MM.1S (cell line): ENCODE results near the gene TRAPPC6A.

Source experiments
- EZH2 ChIP-seq: fragments of 300-600 bp; sonication (generic); optimal IDR thresholded peaks from 2 replicates; pipeline ENCODE3; 2017; ENCODE audit warnings: low read depth, mild to moderate bottlenecking, antibody characterized with exemption, low read length, mixed read lengths
- TF ChIP-seq, protein P1 (sequence below): fragments of 300-600 bp; sonication (generic); IDR thresholded peaks from 2 replicates; pipeline ENCODE4 v1.5.1; 2016; ENCODE audit warnings: antibody characterized with exemption, low read length, mixed read lengths

DNA sequence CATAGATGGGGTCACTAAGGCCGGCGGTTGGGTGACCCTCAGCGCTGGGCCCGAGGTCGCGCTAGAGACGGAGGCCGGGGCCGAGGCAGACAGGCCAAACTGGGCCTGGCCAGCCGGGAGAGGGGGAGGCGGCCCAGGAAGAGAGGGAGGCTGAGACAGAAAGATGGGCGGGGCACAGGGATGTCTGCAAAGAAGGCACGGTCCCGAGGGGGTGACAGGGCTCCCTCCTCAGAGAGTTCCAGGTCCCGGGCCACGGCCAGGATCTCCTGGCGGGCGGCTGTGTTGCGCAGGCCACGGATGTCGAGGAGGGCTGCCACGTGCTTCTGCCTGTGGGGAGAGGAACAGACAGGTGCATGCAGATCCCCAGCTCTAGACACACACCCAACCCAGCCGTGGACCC lies 35.0 kb upstream of the TRAPPC6A start:
- TF ChIP-seq, protein P1, sequence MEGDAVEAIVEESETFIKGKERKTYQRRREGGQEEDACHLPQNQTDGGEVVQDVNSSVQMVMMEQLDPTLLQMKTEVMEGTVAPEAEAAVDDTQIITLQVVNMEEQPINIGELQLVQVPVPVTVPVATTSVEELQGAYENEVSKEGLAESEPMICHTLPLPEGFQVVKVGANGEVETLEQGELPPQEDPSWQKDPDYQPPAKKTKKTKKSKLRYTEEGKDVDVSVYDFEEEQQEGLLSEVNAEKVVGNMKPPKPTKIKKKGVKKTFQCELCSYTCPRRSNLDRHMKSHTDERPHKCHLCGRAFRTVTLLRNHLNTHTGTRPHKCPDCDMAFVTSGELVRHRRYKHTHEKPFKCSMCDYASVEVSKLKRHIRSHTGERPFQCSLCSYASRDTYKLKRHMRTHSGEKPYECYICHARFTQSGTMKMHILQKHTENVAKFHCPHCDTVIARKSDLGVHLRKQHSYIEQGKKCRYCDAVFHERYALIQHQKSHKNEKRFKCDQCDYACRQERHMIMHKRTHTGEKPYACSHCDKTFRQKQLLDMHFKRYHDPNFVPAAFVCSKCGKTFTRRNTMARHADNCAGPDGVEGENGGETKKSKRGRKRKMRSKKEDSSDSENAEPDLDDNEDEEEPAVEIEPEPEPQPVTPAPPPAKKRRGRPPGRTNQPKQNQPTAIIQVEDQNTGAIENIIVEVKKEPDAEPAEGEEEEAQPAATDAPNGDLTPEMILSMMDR = no peak
- no peak for TF ChIP-seq EZH2
